Endothelial cell of umbilical vein (primary cell): ENCODE measurements around the gene UVRAG. TPM values are rescaled to one million over a fixed set of nuclear protein-coding genes. Genes with fewer than 3 reads are reported as not detected.

Experiments used
- BruUV-seq: library from RNA; stranded (reverse); fragments of 400-500 nt; replicated peaks from 2 replicates; lab custom pipeline; 2021; lab: Mats Ljungman, UMichigan
- CTCF ChIA-PET: fragments of 300-600, 350-600 bp; sonication (Branson Sonifier 250); formaldehyde crosslinking; loops from one replicate; lab custom pipeline; 2021; ENCODE audit warnings: antibody characterized with exemption, inconsistent platforms; lab: Charles Lee
- POLR2A ChIA-PET: fragments of 300-600, 350-600 bp; sonication (Branson Sonifier 250); formaldehyde crosslinking; loops from one replicate; lab custom pipeline; 2021; ENCODE audit warnings: antibody characterized with exemption, inconsistent platforms; lab: Charles Lee
- DNase-seq: peaks from one replicate; pipeline ENCODE4 v3.0.0-alpha.2; 2011; ENCODE audit warnings: low read depth, low spot score
- FAIRE-seq: peaks from 2 replicates; lab custom pipeline; 2011; peaks lifted over from hg19 to GRCh38; lab: Jason Lieb, UNC
- H2AFZ ChIP-seq: 2 replicates; pipeline ENCODE4 v1.6.0; 2012; ENCODE audit warnings: low read depth, low read length, control low read depth, inconsistent platforms
- H3K27ac ChIP-seq: 2 replicates; pipeline ENCODE4 v1.5.1; 2011; ENCODE audit warnings: low read depth, mild to moderate bottlenecking, control low read depth, low read length, moderate library complexity; ENCODE audit not compliant: insufficient read depth
- H3K27me3 ChIP-seq, 2 experiments: 2 replicates each; pipeline versions ENCODE4 v1.6.0 to v1.6.1; 2011; ENCODE audit warnings: low read length in 2 of 2, mixed read lengths in 1 of 2; ENCODE audit not compliant: control insufficient read depth in 2 of 2, insufficient read depth in 2 of 2
- H3K36me3 ChIP-seq, 2 experiments: 2 replicates in 1 of 2; 3 replicates in 1 of 2; pipeline ENCODE4 v1.5.1; 2011; ENCODE audit warnings: low read length in 2 of 2, mild to moderate bottlenecking in 1 of 2, moderate library complexity in 1 of 2; ENCODE audit not compliant: control insufficient read depth in 2 of 2, insufficient read depth in 2 of 2; ENCODE audit errors: extremely low read depth in 1 of 2
- H3K4me1 ChIP-seq: 3 replicates; pipeline ENCODE4 v1.5.1; 2011; ENCODE audit warnings: mild to moderate bottlenecking, low read length; ENCODE audit not compliant: control insufficient read depth, insufficient read depth; ENCODE audit errors: extremely low read depth
- H3K4me2 ChIP-seq: 2 replicates; pipeline ENCODE4 v1.6.1; 2011; ENCODE audit warnings: low read length, control low read depth, mixed read lengths; ENCODE audit not compliant: insufficient read depth
- H3K4me3 ChIP-seq, 3 experiments: fragments of 200-600 bp in 1 of 3; sonication (generic), shearing (Covaris generic) in 1 of 3; replicated peaks in 1 of 3; 2 replicates each; pipeline ENCODE4 v1.5.1; 2011 to 2016; ENCODE audit warnings: control low read depth in 3 of 3, low read length in 3 of 3, mild to moderate bottlenecking in 2 of 3, inconsistent platforms in 1 of 3, low read depth in 1 of 3, moderate library complexity in 1 of 3; ENCODE audit not compliant: insufficient read depth in 1 of 3
- H3K79me2 ChIP-seq: 2 replicates; pipeline ENCODE4 v1.6.0; 2012; ENCODE audit warnings: low read length, inconsistent platforms; ENCODE audit not compliant: control insufficient read depth, insufficient read depth
- H3K9ac ChIP-seq: replicated peaks from 2 replicates; pipeline ENCODE3; 2011; ENCODE audit warnings: low read length, control low read depth; ENCODE audit not compliant: insufficient read depth; ENCODE audit errors: extremely low read depth
- H3K9me1 ChIP-seq: replicated peaks from 3 replicates; pipeline ENCODE4 v1.6.0; 2011; ENCODE audit warnings: mild to moderate bottlenecking, low read length; ENCODE audit not compliant: control insufficient read depth, insufficient read depth; ENCODE audit errors: extremely low read depth
- H3K9me3 ChIP-seq: replicated peaks from 2 replicates; pipeline ENCODE4 v1.5.1; 2012; ENCODE audit warnings: low read length, inconsistent platforms; ENCODE audit not compliant: control insufficient read depth, insufficient read depth
- H4K20me1 ChIP-seq: replicated peaks from 2 replicates; pipeline ENCODE3; 2011; ENCODE audit warnings: mild to moderate bottlenecking, low read length; ENCODE audit not compliant: control insufficient read depth, insufficient read depth; ENCODE audit errors: extremely low read depth
- CTCF ChIP-seq, 2 donors: IDR thresholded peaks; 1 replicate in 1 of 2; 2 replicates in 1 of 2; pipeline ENCODE4 v1.5.1; 2011; ENCODE audit warnings: low read length in 2 of 2, mild to moderate bottlenecking in 2 of 2, moderate library complexity in 2 of 2, control low read depth in 1 of 2, inconsistent platforms in 1 of 2, low read depth in 1 of 2; ENCODE audit not compliant: insufficient read depth in 1 of 2; ENCODE audit errors: extremely low read depth in 1 of 2
- EZH2 ChIP-seq: IDR thresholded peaks from 2 replicates; pipeline ENCODE4 v1.6.1; 2012; ENCODE audit warnings: borderline replicate concordance, low read depth, mild to moderate bottlenecking, moderate library complexity, low read length, inconsistent platforms; ENCODE audit not compliant: severe bottlenecking
- FOS ChIP-seq: IDR thresholded peaks from 2 replicates; pipeline ENCODE4 v1.6.1; 2011; ENCODE audit warnings: mild to moderate bottlenecking, low read length, moderate library complexity, borderline replicate concordance; ENCODE audit not compliant: insufficient read depth
- GATA2 ChIP-seq: IDR thresholded peaks from 2 replicates; pipeline ENCODE4 v1.7.0; 2011; ENCODE audit warnings: low read depth, mild to moderate bottlenecking, moderate library complexity, mixed read lengths, low read length; ENCODE audit not compliant: insufficient read length, insufficient read depth
- JUN ChIP-seq: IDR thresholded peaks from 2 replicates; pipeline ENCODE4 v1.6.1; 2011; ENCODE audit warnings: borderline replicate concordance, low read depth; ENCODE audit not compliant: insufficient read length, insufficient read depth
- MYC ChIP-seq: IDR thresholded peaks from one replicate; pipeline ENCODE4 v1.6.1; 2011; ENCODE audit warnings: mild to moderate bottlenecking, low read depth, low read length
- POLR2AphosphoS5 ChIP-seq: IDR thresholded peaks from 2 replicates; pipeline ENCODE4 v1.6.1; 2012; ENCODE audit warnings: low read depth, mild to moderate bottlenecking, control low read depth, low read length, moderate library complexity; ENCODE audit not compliant: insufficient read depth
- dilution Hi-C: fragments of 300-500 bp; cut with MboI; formaldehyde crosslinking; loops from one replicate; pipeline ENCODE4 v1.15.0; 2019; ENCODE audit warnings: low sequenced_read_pairs; ENCODE audit not compliant: extremely low pct_ligation_motif_present
- intact Hi-C: fragments of 100-400 bp; cut with micrococcal nuclease; formaldehyde crosslinking; loops from one replicate; pipeline ENCODE4 v1.10.0; 2022
- polyA plus RNA-seq, 4 experiments: library from polyadenylated mRNA; depleted of rRNA in 3 of 4; stranded (reverse) in 3 of 4; unstranded in 1 of 4; fragments of >200 nt; gene quantifications; 2 replicates each; pipeline versions ENCODE4 v1.2.1 to v1.2.3, GENCODE V29; 2011 to 2012; ENCODE audit warnings: missing spikeins in 1 of 4
- total RNA-seq: library from RNA; stranded (reverse); gene quantifications from 2 replicates; pipeline ENCODE4 v1.2.3, GENCODE V29; 2021

Gene UVRAG
- total and polyA plus RNA-seq, 2 donors (not counting 3 experiments of a cell fraction or from before 2014, with no cell fraction given): 21.2 to 65.6 TPM

GRCh38 chr11:75792997-75793800 lies 21.8 kb upstream of the UVRAG start:
- Histone ChIP-seq H3K79me2 (no peaks in the 10 kb centered on the region), H3K9me1 (no peaks in the 10 kb centered on the region), H3K4me3 (no peak overlapping the region), H3K4me2 (no peak overlapping the region), H4K20me1 (no peaks in the 10 kb centered on the region), H3K27ac (no peak overlapping the region), H2AFZ (no peak overlapping the region), H3K36me3 (no peaks in the 10 kb centered on the region), H3K9ac (no peak overlapping the region), H3K27me3 (no peaks in the 10 kb centered on the region), H3K9me3 (no peaks in the 10 kb centered on the region), H3K4me1 (peaks cover 4% of the 10 kb centered on the region)
- intact Hi-C loops: no loop called here
- dilution Hi-C loops: no loop called here
- DNase-seq (no peak), FAIRE-seq (no peak)
- no TSS peak for BruUV-seq
- POLR2A ChIA-PET: no interaction called here
- CTCF ChIA-PET: interaction anchor here (1.1 to 3.8 kb wide), 7 partner anchors 9 to 359 kb away, joined by 3 to 13 read pairs (median 7); no protein-coding TSS in a partner anchor
- no peak for TF ChIP-seq FOS
- TF ChIP-seq MYC: no peak
- no peak for TF ChIP-seq CTCF (IDR thresholded peaks at IDR 0.05; ENCODE audit: extremely low read depth in 1 of 2, insufficient read depth in 1 of 2, low read depth in 1 of 2, low read length in 2 of 2)
- TF ChIP-seq JUN: no peak
- no peak for TF ChIP-seq EZH2
- TF ChIP-seq GATA2: no peak
- no peak for TF ChIP-seq POLR2AphosphoS5
